GM21576 (cell line): ENCODE results near the gene KNG1.
"Not testable (repeated sequence)": the region's sequence is repeated elsewhere in the genome, so short reads cannot be mapped to it uniquely, and the experiment has no call there.

Source experiments
- ATAC-seq: cut with Tn5 transposase; IDR thresholded peaks from one replicate; pipeline ENCODE4 v1.9.1; 2021; ENCODE audit warnings: mild to moderate bottlenecking, moderate library complexity; ENCODE audit not compliant: unreplicated experiment

The KNG1 gene

GRCh38 chr3:186717039-186717457 lies at the start of gene KNG1:
KNG1 (plus strand) TSS chr3:186717359; CDS start chr3:186717543, 184 bp downstream.
- no peak for ATAC-seq

GRCh38 chr3:186668426-186668825 lies 48.7 kb upstream of the KNG1 start:
- ATAC-seq: no peak

GRCh38 chr3:186669378-186670084 lies 47.6 kb upstream of the KNG1 start:
- no peak for ATAC-seq

GRCh38 chr3:186670155-186670554 lies 47.0 kb upstream of the KNG1 start:
- no peak for ATAC-seq

- ATAC-seq: no peak
These were observed 46.1 kb upstream of the KNG1 start for GRCh38 chr3:186671051-186671450.

GRCh38 chr3:186678604-186679003 lies 38.6 kb upstream of the KNG1 start:
- ATAC-seq: no peak

GRCh38 chr3:186679151-186679550 lies 38.0 kb upstream of the KNG1 start:
- no peak for ATAC-seq

GRCh38 chr3:186680869-186681268 lies 36.3 kb upstream of the KNG1 start:
- no peak for ATAC-seq

- no peak for ATAC-seq
These were observed 34.3 kb upstream of the KNG1 start for GRCh38 chr3:186682812-186683211.

GRCh38 chr3:186683979-186684378 lies 33.2 kb upstream of the KNG1 start:
- ATAC-seq: no peak

GRCh38 chr3:186686475-186686874 lies 30.7 kb upstream of the KNG1 start:
- ATAC-seq: not testable (repeated sequence)

GRCh38 chr3:186687120-186687651 lies 30.0 kb upstream of the KNG1 start:
- ATAC-seq: no peak

- ATAC-seq: not testable (repeated sequence)
These were observed 26.9 kb upstream of the KNG1 start for GRCh38 chr3:186690304-186690703.

- no peak for ATAC-seq
These were observed 25.5 kb upstream of the KNG1 start for GRCh38 chr3:186691676-186692075.

GRCh38 chr3:186693843-186694242 lies 23.3 kb upstream of the KNG1 start:
- ATAC-seq: no peak

GRCh38 chr3:186694288-186695032 lies 22.7 kb upstream of the KNG1 start:
- no peak for ATAC-seq

GRCh38 chr3:186696522-186696921 lies 20.6 kb upstream of the KNG1 start:
- no peak for ATAC-seq

GRCh38 chr3:186697510-186697909 lies 19.6 kb upstream of the KNG1 start:
- ATAC-seq: no peak

GRCh38 chr3:186700267-186700666 lies 16.9 kb upstream of the KNG1 start:
- ATAC-seq: no peak

- not testable (repeated sequence) for ATAC-seq
These were observed 14.7 kb upstream of the KNG1 start for GRCh38 chr3:186702451-186702850.

- no peak for ATAC-seq
These were observed 11.0 kb upstream of the KNG1 start for GRCh38 chr3:186705882-186706780.
